A172 (cell line): Measurements from ENCODE around the gene CNP. TPM values are rescaled to one million over a fixed set of nuclear protein-coding genes. Genes with fewer than 3 reads are reported as not detected.
A peak's percentile ranks its signal among the peaks of the same experiment; 100 is the strongest.

Experiments
- DNase-seq: peaks from one replicate; pipeline ENCODE4 v3.0.0-alpha.2; 2015; ENCODE audit warnings: low spot score
- total RNA-seq: library from RNA; depleted of rRNA; stranded (reverse); fragments of >200 nt; shearing (Covaris generic); gene quantifications from 2 replicates; pipeline ENCODE4 v1.2.3, GENCODE V29; 2014

Gene CNP
- total RNA-seq, 1 experiment from 2014 or later: 110 TPM

DNA sequence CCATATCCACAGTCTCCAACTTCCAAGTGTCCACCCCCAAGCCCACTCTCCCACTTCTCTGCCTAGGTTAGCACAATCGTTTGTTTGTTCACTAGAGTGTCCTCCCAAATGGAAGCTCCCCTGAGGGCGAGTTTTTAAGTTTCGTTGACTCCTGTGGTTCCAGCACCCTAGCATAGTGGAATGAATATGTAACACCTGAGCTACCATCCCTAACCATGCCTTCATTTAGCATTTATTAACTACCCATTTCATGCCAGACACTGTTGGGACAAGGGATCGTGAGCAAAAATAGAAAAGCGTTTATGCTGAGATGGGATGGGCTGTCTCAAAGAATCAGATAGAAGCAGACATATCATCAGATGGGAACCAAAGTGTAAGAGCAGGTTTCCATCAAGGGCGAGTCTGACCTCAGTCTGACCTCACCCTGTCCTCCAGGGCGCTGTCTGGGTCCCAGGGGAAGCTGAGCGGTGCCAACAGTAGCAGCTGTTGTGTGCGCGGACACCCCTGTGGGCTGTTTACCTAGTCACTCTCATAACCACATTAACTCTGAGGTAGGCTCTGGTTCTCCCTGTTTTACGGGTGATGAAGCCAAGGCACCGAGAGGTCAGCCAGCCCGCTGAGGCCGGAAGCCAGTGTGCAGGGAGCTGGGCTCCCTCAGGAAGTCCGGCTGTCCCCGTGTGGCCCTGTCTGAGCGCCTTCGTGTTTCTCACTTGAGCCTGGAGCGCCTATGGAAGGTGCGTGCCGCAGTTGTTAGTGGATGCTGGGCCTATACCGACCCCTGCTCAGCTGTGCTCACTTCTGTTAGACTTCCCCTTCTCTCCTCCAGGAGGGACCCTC is 6.2 kb downstream of the CNP start:
- no peak for DNase-seq

GRCh38 chr17:41973408-41973811 is 6.8 kb downstream of the CNP start:
- DNase-seq: no peak

DNA sequence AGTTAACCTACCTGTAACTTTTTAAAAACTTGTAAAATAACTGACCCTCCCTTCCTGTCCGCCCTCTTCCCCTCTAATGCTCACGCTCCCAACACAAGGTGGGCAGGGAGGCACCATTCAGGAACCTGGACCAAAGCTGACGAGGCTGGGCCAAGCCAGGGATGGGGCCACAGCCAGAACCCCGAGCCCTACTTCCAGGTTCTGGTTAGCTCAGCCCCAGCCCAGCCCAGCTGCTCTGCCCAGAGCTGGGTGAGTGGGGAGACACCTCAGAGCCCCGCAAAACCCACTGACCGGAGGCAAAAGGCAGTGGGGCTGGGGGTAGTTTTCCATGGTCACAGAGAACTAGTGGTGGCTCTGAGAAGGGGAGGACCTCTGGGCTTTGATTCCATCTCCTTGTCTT is 7.4 kb downstream of the CNP start:
- DNase-seq: no peak

DNA sequence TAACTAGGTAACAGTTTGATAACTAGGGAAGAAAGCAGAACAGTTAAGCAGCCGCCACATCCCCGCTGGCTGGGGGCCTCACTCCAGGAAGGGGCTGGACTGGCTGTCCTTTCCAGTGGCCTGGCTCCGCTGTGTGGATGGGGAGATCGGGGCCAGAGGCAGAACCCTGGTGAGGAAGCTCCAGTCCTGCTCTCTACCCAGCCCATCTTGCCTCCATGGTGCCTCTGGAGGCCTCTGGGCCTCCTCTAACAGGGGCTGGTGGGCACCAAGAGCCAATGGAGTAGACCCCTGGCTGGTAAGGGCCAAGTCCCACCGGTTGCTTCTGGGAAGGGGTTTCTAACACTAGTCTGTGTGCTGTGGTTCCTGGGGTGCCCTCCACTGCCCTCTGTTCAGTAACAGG is 8.1 kb downstream of the CNP start:
- no peak for DNase-seq

- peak; percentile 31 for DNase-seq
Observed at GRCh38 chr17:41975099-41976083, 8.8 kb downstream of the CNP start.

- no peak for DNase-seq
Observed at GRCh38 chr17:41976142-41976768, 9.7 kb downstream of the CNP start.

- no peak for DNase-seq
Observed at GRCh38 chr17:41977991-41978390, 11.4 kb downstream of the CNP start.

GRCh38 chr17:41982026-41982760 is 15.6 kb downstream of the CNP start:
- peak; percentile 71 for DNase-seq

- DNase-seq: no peak
Observed at GRCh38 chr17:41984454-41984853, 17.9 kb downstream of the CNP start.

DNA sequence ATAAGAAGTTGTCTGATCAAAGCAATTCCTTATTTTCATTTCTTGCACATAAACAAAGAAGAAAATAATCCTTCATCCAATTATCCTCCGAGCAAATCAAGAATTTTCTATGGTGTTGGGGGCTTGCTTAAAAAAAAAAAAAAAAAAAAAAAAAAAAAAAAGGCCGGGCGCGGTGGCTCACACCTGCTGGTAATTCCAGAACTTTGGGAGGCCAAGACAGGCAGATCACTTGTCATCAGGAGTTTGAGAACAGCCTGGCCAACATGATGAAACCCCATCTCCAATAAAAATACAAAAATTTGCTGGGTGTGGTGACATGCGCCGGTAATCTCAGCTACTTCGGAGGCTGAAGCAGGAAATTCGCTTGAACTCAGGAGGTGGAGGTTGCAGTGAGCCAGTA is 19.3 kb downstream of the CNP start:
- no peak for DNase-seq

GRCh38 chr17:41986634-41987033 is 20.0 kb downstream of the CNP start:
- DNase-seq: no peak

GRCh38 chr17:41987642-41988041 is 21.0 kb downstream of the CNP start:
- no peak for DNase-seq

- DNase-seq: no peak
Observed at GRCh38 chr17:41988418-41988817, 21.8 kb downstream of the CNP start.

DNA sequence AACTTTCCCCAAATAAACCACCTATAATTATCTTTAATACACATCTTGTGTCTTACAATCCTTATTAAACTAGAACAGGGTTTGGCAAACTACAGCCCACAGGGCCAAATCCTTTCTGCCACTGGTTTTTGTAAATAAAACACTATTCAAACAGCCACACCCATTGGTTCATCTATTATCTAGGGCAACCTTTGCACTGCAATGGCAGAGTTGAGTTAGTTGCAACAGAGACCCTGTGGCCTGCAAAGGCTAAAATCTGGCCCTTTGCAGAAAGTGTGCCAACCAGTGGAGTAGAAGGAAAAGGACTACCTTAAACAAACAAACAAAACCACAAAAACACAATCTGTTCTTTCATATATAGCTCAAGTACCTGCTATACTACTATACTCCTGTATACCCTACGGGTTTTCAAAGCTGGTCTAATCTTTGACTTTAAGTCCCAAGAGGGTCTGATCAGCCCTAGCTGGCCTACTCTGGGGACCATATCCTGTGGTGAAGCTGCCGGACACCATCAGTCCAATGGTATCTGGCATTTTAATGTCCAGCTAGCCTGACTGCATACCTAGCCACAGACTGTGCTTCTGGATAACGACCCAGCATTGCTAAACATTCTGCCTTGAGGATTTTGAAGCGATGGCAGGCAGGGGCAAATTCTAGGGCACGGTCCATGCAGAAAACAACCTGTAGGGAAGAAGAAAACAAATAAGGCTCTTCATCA is 23.3 kb downstream of the CNP start:
- no peak for DNase-seq

GRCh38 chr17:41992576-41992975 is 26.0 kb downstream of the CNP start:
- DNase-seq: no peak

- DNase-seq: no peak
Observed at GRCh38 chr17:41996855-41997164, 30.2 kb downstream of the CNP start.

DNA sequence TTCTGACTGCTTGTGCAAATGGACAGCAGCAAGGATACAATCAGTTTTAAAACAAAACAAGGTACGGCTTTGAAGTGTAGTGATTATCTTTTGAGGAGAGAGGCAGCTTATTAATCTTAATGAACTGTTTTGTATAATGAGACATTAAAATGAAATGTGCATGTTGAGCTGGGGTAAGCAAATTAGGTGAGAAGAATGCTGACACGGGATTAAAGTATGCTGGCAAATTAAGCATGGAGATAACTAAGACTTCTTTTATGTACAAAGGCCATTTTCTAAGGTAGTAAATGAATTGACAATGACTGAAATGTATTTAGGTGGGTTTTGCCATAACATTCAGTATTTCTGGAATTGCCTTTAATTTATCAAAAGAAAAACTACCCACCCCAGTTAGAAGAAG is 31.9 kb downstream of the CNP start:
- no peak for DNase-seq

DNA sequence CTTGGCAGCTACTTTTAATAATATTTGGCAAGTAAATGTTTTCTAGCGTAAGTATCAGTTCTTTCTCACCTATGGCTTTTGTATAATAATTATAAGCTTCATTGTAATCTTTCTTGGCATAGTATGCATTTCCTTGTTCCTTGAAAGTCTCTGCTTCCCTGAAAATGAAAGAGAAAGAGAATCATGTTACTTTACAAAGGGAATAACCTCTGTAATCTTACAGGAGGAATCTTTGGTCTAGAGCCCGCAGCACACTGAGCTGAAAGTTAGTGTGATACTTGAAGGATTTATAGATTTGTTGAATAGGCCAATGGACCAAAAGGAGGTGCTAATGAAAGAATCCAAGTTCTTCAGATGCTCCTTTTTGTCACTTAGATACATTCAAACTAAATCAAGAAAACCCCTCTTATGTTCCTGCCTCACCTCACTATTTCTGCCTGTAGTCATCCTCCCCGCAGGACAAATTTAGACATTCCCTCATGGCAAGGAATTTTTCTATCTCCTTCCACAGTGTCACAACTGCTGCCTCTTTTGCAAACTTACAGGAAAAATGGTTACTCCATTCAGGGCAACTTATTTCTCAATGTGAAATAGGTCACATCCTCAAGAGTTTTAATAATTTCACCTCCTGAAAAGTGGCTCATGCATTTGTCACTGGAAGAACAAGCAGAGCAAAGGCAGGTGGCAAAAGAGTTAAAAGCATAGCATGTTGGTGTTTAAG is 34.0 kb downstream of the CNP start:
- DNase-seq: no peak

DNA sequence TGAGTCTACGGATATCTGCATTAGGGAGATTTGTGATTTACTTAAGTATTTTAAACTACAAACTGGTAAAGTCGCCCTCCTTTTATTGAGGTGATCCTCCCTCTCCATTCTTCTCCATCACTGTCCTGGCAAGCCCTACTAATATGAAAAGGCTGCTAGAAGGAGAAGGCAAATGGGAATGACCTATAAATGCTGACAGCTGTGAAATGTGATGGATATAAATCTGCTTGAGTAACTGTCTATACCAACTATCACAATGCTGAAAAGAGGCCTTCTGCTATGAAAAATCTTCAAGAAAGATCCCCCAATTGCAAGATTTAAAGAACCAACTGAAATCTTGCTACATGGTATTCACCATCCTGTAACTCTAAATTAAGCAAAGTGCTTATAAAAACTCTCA is 35.1 kb downstream of the CNP start:
- DNase-seq: no peak

- DNase-seq: no peak
Observed at GRCh38 chr17:42002175-42002791, 35.7 kb downstream of the CNP start.
